ENCODE measurements around the gene RXFP4. TPM values are rescaled to one million over a fixed set of nuclear protein-coding genes. Genes with fewer than 3 reads are reported as not detected.
"Not testable (repeated sequence)": the region's sequence is repeated elsewhere in the genome, so short reads cannot be mapped to it uniquely, and the experiment has no call there.

The RXFP4 gene
- polyA plus RNA-seq, 2 of the 4 experiments (the other 2 are of a cell fraction) = 0.06 to 0.12 TPM

DNA sequence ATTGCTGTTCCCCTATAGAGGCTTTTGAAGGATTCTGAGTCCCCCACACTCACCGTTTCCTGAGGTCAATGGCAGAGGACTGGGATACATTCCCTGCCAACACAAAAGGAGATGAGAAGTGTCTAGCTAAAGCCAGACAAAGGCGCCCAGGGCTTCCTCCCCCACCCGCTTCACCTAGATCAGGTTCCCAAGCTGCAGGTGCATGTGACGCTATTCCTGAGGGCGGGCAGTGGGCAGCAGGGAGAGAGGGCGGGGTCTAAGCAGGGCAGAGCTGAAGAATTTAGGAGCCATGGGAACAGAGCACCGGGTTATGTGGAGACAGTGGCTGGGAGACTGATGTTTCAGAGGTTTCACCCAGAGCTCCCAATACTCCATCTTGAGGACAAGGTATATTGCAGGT lies 42.9 kb downstream of the RXFP4 start:
- peak overlapping the region; percentile 93; the same call in 2 of the 3 replicates for H3K4me2 ChIP-seq
- ATAC-seq (no peak), DNase-seq (ENCODE audit: low read depth in 1 of 2, low spot score in 1 of 2) (no peak), FAIRE-seq (no peak)
- peak overlapping the region; percentile 98 to 99 for H3K27ac ChIP-seq
- no peak overlapping the region for H3K4me3 ChIP-seq
- TF ChIP-seq MAFK (IDR thresholded peaks at IDR 0.05; ENCODE audit: partially characterized antibody) = no peak
- TF ChIP-seq, protein P1, sequence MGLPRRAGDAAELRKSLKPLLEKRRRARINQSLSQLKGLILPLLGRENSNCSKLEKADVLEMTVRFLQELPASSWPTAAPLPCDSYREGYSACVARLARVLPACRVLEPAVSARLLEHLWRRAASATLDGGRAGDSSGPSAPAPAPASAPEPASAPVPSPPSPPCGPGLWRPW (IDR thresholded peaks at IDR 0.05) = no peak
- TF ChIP-seq, protein P2, sequence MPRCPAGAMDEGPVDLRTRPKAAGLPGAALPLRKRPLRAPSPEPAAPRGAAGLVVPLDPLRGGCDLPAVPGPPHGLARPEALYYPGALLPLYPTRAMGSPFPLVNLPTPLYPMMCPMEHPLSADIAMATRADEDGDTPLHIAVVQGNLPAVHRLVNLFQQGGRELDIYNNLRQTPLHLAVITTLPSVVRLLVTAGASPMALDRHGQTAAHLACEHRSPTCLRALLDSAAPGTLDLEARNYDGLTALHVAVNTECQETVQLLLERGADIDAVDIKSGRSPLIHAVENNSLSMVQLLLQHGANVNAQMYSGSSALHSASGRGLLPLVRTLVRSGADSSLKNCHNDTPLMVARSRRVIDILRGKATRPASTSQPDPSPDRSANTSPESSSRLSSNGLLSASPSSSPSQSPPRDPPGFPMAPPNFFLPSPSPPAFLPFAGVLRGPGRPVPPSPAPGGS (IDR thresholded peaks at IDR 0.05) = no peak
- no peak for TF ChIP-seq RNF2 (IDR thresholded peaks at IDR 0.05; ENCODE audit: borderline replicate concordance, low read depth)
- TF ChIP-seq, protein P3, sequence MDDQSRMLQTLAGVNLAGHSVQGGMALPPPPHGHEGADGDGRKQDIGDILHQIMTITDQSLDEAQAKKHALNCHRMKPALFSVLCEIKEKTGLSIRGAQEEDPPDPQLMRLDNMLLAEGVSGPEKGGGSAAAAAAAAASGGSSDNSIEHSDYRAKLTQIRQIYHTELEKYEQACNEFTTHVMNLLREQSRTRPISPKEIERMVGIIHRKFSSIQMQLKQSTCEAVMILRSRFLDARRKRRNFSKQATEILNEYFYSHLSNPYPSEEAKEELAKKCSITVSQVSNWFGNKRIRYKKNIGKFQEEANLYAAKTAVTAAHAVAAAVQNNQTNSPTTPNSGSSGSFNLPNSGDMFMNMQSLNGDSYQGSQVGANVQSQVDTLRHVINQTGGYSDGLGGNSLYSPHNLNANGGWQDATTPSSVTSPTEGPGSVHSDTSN (IDR thresholded peaks at IDR 0.05) = no peak
- TF ChIP-seq RARB (CRISPR knock-in tag; IDR thresholded peaks at IDR 0.05) = no peak
- TF ChIP-seq NPAS2 (CRISPR knock-in tag; IDR thresholded peaks at IDR 0.05; ENCODE audit: borderline replicate concordance) = no peak
- TF ChIP-seq CBX8 (IDR thresholded peaks at IDR 0.05) = no peak
- TF ChIP-seq, protein P4, sequence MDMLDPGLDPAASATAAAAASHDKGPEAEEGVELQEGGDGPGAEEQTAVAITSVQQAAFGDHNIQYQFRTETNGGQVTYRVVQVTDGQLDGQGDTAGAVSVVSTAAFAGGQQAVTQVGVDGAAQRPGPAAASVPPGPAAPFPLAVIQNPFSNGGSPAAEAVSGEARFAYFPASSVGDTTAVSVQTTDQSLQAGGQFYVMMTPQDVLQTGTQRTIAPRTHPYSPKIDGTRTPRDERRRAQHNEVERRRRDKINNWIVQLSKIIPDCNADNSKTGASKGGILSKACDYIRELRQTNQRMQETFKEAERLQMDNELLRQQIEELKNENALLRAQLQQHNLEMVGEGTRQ (IDR thresholded peaks at IDR 0.05) = no peak
- no peak for TF ChIP-seq SMC3 (IDR thresholded peaks at IDR 0.05)
- no peak for TF ChIP-seq HOXB5 (CRISPR knock-in tag; IDR thresholded peaks at IDR 0.05)
- no peak for TF ChIP-seq TFCP2L1 (CRISPR knock-in tag; IDR thresholded peaks at IDR 0.05)
- CTCF ChIA-PET = interaction anchor here (0.8 to 24.7 kb wide), 15 partner anchors 8 to 82 kb away, joined by 3 to 423 read pairs (median 4); partner anchors contain the start of genes KHDC4, RXFP4, SSR2 and UBQLN4
- WGBS (ENCODE audit: missing lambda C conversion rate) = 83% methylated on average over 7 of the region's 7 CpGs
- POLR2A ChIA-PET = interaction anchor here (0.6 to 1.3 kb wide), 7 partner anchors 11 to 82 kb away, joined by 3 to 10 read pairs (median 5); partner anchors contain the start of gene KHDC4
- H3K9me3 ChIP-seq = no peaks in the 10 kb centered on the region
- peaks cover 60% of the 10 kb centered on the region for H3K4me1 ChIP-seq

DNA sequence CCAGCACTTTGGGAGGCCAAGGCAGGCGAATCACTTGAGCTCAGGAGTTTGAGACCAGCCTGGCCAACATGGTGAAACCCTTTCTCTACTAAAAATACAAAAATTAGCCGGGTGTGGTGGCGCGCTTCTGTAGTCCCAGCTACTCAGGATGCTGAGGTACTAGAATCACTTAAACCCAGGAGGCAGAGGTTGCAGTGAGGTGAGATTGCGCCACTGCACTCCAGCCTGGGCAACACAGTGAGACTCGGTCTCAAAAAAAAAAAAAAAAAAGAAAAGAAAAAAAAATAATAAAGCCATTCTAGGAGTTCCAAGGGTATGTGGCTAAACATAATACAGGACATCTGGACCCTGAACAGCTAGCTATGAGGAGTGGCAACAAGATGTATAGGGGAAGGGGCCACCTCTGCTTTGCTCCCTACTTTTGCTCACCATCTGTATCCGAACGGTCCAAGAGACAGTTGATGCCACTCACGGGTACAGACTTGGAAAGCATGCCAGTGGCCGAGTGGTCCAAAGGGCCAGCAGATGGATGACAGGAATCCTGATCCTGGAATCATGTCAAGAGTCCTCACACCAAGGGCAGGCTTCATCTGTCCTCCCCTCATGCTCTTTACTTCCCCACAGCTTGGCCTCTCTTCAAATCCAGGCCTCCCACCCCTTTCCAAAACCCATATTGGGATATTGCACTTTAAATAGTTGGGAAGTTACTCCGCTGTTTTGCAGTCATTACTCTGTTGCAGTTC lies 43.6 kb downstream of the RXFP4 start:
- Histone ChIP-seq H3K4me1 (peaks cover 53% of the 10 kb centered on the region), H3K27ac (peak overlapping the region; percentile 98 to 99; a peak in 5 of 6 replicates)
- FAIRE-seq; ATAC-seq; H3K9me3 ChIP-seq; H3K4me2 ChIP-seq; H3K4me3 ChIP-seq; DNase-seq (ENCODE audit: low read depth in 1 of 2, low spot score in 1 of 2); POLR2A ChIA-PET: not testable (repeated sequence)
- WGBS (ENCODE audit: missing lambda C conversion rate) = 88% methylated on average over 11 of the region's 11 CpGs
- CTCF ChIA-PET = interaction anchor here (1.1 to 24.7 kb wide), 9 partner anchors 10 to 81 kb away, joined by 3 to 423 read pairs (median 8); partner anchors contain the start of genes KHDC4 and RXFP4

DNA sequence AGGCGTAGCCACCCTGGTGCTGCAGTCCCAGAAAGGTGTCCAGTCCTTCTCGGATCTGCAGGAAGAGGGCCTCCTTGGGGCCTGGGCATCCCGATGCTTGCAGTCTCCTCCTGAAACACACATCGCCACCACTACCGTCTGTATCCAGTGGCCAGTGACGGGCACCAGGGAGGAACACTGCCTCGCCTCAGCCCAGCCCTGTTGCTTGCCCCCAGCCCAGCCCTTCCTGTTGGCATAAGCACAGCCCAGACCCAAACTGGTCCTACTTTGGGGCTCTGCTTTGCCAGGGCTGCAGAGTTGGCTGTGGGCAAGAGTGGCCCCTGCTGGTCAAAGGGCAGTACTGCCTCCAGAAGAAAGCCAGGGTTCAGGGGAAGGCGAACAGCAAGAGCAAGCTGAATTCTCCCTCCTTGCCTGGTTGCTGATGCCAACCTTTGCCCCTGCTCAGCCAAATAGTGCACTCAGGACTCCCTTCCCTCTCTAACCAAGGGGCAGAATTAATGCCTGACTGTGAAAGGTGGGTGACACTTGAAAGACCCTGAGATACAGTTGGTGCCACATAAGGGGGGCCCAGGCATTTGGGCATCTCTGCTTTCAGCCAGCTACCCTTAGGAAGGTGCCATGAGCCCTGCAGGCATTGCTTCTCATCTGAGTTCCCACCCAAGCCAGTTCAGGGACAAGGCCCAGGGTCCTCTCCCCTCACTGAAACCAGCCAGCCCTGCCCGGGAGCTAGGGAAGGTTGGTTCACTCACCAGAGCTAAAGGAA lies 48.0 kb downstream of the RXFP4 start:
- peak overlapping the region; percentile 53 for H3K4me2 ChIP-seq
- ChIA-PET POLR2A (interaction anchor here (0.6 to 1.5 kb wide), 2 partner anchors 51 to 55 kb away, joined by 4 to 8 read pairs; partner anchors contain the start of gene KHDC4), CTCF (interaction anchor here (0.6 to 24.7 kb wide), 41 partner anchors 8 to 263 kb away, joined by 3 to 423 read pairs (median 4); partner anchors contain the start of genes ARHGEF2, GON4L, KHDC4 and RAB25)
- H3K4me3 ChIP-seq = no peak overlapping the region
- H3K4me1 ChIP-seq = peaks cover 9% of the 10 kb centered on the region
- FAIRE-seq (no peak), ATAC-seq (peak; percentile 90 to 96), DNase-seq (ENCODE audit: low read depth in 1 of 2, low spot score in 1 of 2) (peak in 1 of 2 experiments; percentile 71)
- TF ChIP-seq SMC3 (IDR thresholded peaks at IDR 0.05) (peak; percentile 96), ZSCAN20 (CRISPR knock-in tag; IDR thresholded peaks at IDR 0.05) (no peak), RAD21 (conservative IDR thresholded peaks at IDR 0.05 in 1 of 2, IDR thresholded peaks at IDR 0.05 in 1 of 2) (peak; percentile 98 to 99), TP53 (CRISPR knock-in tag; IDR thresholded peaks at IDR 0.05) (0 out of 2 replicates have a peak, but pooled peaks have one; percentile 32), POLR2AphosphoS2 (conservative IDR thresholded peaks at IDR 0.05; ENCODE audit: low read length) (no peak)
- TF ChIP-seq, protein P5, sequence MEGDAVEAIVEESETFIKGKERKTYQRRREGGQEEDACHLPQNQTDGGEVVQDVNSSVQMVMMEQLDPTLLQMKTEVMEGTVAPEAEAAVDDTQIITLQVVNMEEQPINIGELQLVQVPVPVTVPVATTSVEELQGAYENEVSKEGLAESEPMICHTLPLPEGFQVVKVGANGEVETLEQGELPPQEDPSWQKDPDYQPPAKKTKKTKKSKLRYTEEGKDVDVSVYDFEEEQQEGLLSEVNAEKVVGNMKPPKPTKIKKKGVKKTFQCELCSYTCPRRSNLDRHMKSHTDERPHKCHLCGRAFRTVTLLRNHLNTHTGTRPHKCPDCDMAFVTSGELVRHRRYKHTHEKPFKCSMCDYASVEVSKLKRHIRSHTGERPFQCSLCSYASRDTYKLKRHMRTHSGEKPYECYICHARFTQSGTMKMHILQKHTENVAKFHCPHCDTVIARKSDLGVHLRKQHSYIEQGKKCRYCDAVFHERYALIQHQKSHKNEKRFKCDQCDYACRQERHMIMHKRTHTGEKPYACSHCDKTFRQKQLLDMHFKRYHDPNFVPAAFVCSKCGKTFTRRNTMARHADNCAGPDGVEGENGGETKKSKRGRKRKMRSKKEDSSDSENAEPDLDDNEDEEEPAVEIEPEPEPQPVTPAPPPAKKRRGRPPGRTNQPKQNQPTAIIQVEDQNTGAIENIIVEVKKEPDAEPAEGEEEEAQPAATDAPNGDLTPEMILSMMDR (IDR thresholded peaks at IDR 0.05) = peak; percentile 96
- H3K27ac ChIP-seq = peak overlapping the region; percentile 66 to 77
- H3K9me3 ChIP-seq = no peaks in the 10 kb centered on the region
- 41% methylated on average over 9 of the region's 9 CpGs for WGBS (ENCODE audit: missing lambda C conversion rate)
